CD4-positive, alpha-beta T cell (primary cell): ENCODE data around the gene NMRK2. TPM values are rescaled to one million over a fixed set of nuclear protein-coding genes. Genes with fewer than 3 reads are reported as not detected.

Experiments used
- ATAC-seq: fragments of 200-7000 bp; cut with Tn5 transposase; one replicate; pipeline ENCODE4 v1.10.0; 2022; ENCODE audit warnings: mild to moderate bottlenecking; ENCODE audit not compliant: poor library complexity
- CTCF ChIA-PET: fragments of 350-600 bp; sonication (Branson Sonifier 250); formaldehyde crosslinking; loops from one replicate; lab custom pipeline; 2021; ENCODE audit warnings: antibody characterized with exemption, inconsistent platforms; lab: Charles Lee
- POLR2A ChIA-PET: fragments of 350-600 bp; sonication (Branson Sonifier 250); formaldehyde crosslinking; loops from one replicate; lab custom pipeline; 2021; ENCODE audit warnings: antibody characterized with exemption, inconsistent platforms; lab: Charles Lee
- DNase-seq, 14 experiments: peaks; one replicate each; pipeline ENCODE4 v3.0.0-alpha.2; 2013 to 2020; ENCODE audit warnings: mixed read lengths in 2 of 14
- H3K27ac ChIP-seq, 2 donors: one replicate each; pipeline versions ENCODE4 v1.5.1 to v1.7.0; 2013; ENCODE audit warnings: low read length in 2 of 2, low read depth in 1 of 2, mild to moderate bottlenecking in 1 of 2
- H3K27me3 ChIP-seq, 2 experiments: 1 replicate in 1 of 2; 2 replicates in 1 of 2; pipeline versions ENCODE4 v1.6.1 to v1.7.0; 2013; ENCODE audit warnings: low read length in 2 of 2, control low read depth in 1 of 2, mild to moderate bottlenecking in 1 of 2, moderate library complexity in 1 of 2; ENCODE audit not compliant: insufficient read depth in 2 of 2, control insufficient read depth in 1 of 2
- H3K36me3 ChIP-seq: one replicate; pipeline ENCODE4 v1.6.1; 2013; ENCODE audit warnings: low read length, control low read depth; ENCODE audit not compliant: insufficient read depth
- H3K4me1 ChIP-seq: one replicate; pipeline ENCODE4 v1.6.1; 2013; ENCODE audit warnings: low read length, control low read depth; ENCODE audit not compliant: insufficient read depth
- H3K4me3 ChIP-seq: one replicate; pipeline ENCODE4 v1.5.1; 2013; ENCODE audit warnings: mild to moderate bottlenecking, low read length, moderate library complexity
- H3K9me3 ChIP-seq, 2 experiments: 1 replicate in 1 of 2; 2 replicates in 1 of 2; pipeline versions ENCODE4 v1.6.1 to v1.7.0; 2013; ENCODE audit warnings: low read length in 2 of 2, mild to moderate bottlenecking in 2 of 2, control low read depth in 1 of 2, moderate library complexity in 1 of 2; ENCODE audit not compliant: control insufficient read depth in 1 of 2, insufficient read depth in 1 of 2
- H3K27ac Mint-ChIP-seq: one replicate; pipeline ENCODE4 v1.8.0; 2020; ENCODE audit warnings: mixed read lengths
- H3K27me3 Mint-ChIP-seq: one replicate; pipeline ENCODE4 v1.8.0; 2021; ENCODE audit warnings: mixed read lengths
- H3K36me3 Mint-ChIP-seq: one replicate; pipeline ENCODE4 v1.8.0; 2021; ENCODE audit warnings: low read depth, mixed read lengths
- H3K4me1 Mint-ChIP-seq: one replicate; pipeline ENCODE4 v1.8.0; 2021; ENCODE audit warnings: low read depth, mixed read lengths
- H3K4me3 Mint-ChIP-seq: one replicate; pipeline ENCODE4 v1.8.0; 2020; ENCODE audit warnings: mild to moderate bottlenecking, mixed read lengths
- H3K9me3 Mint-ChIP-seq: one replicate; pipeline ENCODE4 v1.8.0; 2020; ENCODE audit warnings: mixed read lengths
- intact Hi-C, 2 experiments: fragments of 100-400 bp; cut with DNase I in 1 of 2; cut with micrococcal nuclease in 1 of 2; formaldehyde crosslinking; loops; one replicate each; pipeline versions ENCODE4 v1.15.1 to v1.9.0; 2023 to 2025; cut with DNase I, micrococcal nuclease
- total RNA-seq, 174 experiments: library from RNA in 2 of 174; stranded (reverse) in 2 of 174; gene quantifications; one replicate each; pipeline ENCODE4 v1.2.3 and lab custom pipeline; 2021 to 2026
- TF ChIP-seq, protein P1 (sequence below): fragments of 200-600 bp; IDR thresholded peaks from one replicate; pipeline ENCODE4 v1.8.0; 2022; ENCODE audit warnings: antibody characterized with exemption, mild to moderate bottlenecking

The NMRK2 gene
- total RNA-seq, 2 experiments from 2014 or later: not detected

DNA sequence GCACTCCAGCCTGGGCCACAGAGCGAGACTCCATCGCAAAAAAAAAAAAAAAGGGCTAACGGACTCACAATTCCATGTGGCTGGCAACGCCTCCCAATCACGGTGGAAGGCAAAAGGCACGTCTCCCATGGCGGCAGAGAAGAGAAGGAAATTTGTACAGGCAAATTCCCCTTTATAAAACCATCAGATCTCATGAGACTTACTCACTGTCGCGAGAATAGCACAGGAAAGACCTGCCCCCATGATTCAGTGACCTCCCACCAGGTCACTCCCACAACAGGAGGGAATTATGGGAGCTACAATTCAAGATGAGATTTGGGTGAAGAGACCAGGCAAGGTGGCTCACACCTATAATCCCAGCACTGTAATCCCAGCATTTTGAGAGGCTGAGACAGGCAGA lies 18.7 kb upstream of the NMRK2 start:
- ChIA-PET CTCF (no interaction called here), POLR2A (no interaction called here)
- Histone ChIP-seq H3K4me1 (no peaks in the 10 kb centered on the region), H3K27ac (no peak overlapping the region), H3K36me3 (no peaks in the 10 kb centered on the region), H3K27me3 (no peaks in the 10 kb centered on the region), H3K9me3 (peaks cover 5 to 27% of the 10 kb centered on the region in 2 experiments), H3K4me3 (no peak overlapping the region)
- no peaks in the 10 kb centered on the region for H3K4me1 Mint-ChIP-seq
- peaks cover 3% of the 10 kb centered on the region for H3K27me3 Mint-ChIP-seq
- intact Hi-C loops: no loop called here
- DNase-seq (no peak), ATAC-seq (no peak)
- no peaks in the 10 kb centered on the region for H3K36me3 Mint-ChIP-seq
- no peak overlapping the region for H3K27ac Mint-ChIP-seq
- H3K4me3 Mint-ChIP-seq: no peak overlapping the region
- TF ChIP-seq, protein P1, sequence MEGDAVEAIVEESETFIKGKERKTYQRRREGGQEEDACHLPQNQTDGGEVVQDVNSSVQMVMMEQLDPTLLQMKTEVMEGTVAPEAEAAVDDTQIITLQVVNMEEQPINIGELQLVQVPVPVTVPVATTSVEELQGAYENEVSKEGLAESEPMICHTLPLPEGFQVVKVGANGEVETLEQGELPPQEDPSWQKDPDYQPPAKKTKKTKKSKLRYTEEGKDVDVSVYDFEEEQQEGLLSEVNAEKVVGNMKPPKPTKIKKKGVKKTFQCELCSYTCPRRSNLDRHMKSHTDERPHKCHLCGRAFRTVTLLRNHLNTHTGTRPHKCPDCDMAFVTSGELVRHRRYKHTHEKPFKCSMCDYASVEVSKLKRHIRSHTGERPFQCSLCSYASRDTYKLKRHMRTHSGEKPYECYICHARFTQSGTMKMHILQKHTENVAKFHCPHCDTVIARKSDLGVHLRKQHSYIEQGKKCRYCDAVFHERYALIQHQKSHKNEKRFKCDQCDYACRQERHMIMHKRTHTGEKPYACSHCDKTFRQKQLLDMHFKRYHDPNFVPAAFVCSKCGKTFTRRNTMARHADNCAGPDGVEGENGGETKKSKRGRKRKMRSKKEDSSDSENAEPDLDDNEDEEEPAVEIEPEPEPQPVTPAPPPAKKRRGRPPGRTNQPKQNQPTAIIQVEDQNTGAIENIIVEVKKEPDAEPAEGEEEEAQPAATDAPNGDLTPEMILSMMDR: no peak
- H3K9me3 Mint-ChIP-seq: no peaks in the 10 kb centered on the region

DNA sequence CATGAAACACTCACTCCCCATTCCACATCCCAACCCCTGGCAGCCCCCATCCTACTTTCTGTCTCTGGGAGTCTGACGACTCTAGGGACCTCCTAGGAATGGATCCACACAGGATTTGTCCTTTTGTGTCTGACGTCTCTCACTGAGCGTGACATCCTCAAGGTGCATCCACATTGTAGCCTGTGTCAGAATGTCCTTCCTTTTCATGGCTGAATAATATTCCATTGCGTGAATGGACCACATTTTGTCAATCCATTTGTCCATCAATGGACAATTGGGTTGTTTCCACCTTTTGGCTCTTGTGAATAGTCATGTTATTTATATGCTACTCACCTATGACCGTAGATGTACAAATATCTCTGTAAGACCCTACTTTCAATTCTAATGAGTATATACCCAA lies 16.8 kb upstream of the NMRK2 start:
- TF ChIP-seq, protein P1: no peak
- peaks cover 3% of the 10 kb centered on the region for H3K27me3 Mint-ChIP-seq
- Histone ChIP-seq H3K27me3 (no peaks in the 10 kb centered on the region), H3K36me3 (no peaks in the 10 kb centered on the region), H3K27ac (no peak overlapping the region), H3K4me3 (no peak overlapping the region), H3K9me3 (peaks cover 0 to 18% of the 10 kb centered on the region in 2 experiments), H3K4me1 (no peaks in the 10 kb centered on the region)
- DNase-seq (no peak), ATAC-seq (no peak)
- no peak overlapping the region for H3K27ac Mint-ChIP-seq
- H3K4me1 Mint-ChIP-seq: no peaks in the 10 kb centered on the region
- intact Hi-C loops: no loop called here
- no peaks in the 10 kb centered on the region for H3K9me3 Mint-ChIP-seq
- H3K4me3 Mint-ChIP-seq: no peak overlapping the region
- ChIA-PET CTCF (no interaction called here), POLR2A (no interaction called here)
- H3K36me3 Mint-ChIP-seq: no peaks in the 10 kb centered on the region

DNA sequence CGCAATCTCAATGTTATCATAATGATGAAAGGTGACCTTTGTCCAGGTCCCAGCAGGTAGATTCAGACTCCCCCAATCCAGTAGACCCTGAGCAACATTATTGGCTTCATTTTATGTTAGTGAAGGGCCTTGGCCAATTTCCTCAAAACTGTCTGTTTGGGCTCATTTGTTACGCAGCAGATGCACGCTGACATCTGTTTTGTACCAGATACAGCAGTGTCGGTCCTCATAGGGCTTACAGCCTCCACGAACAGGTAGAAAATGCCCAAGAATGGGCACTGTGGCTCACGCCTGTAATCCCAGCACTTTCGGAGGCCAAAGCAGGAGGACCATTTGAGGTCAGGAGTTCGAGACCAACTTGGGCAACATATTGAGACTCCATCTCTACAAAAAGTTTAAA lies 13.1 kb upstream of the NMRK2 start:
- Mint-ChIP-seq H3K36me3 (no peaks in the 10 kb centered on the region), H3K27me3 (peaks cover 3% of the 10 kb centered on the region), H3K4me3 (no peak overlapping the region), H3K27ac (no peak overlapping the region), H3K9me3 (peaks cover 10% of the 10 kb centered on the region), H3K4me1 (no peaks in the 10 kb centered on the region)
- ATAC-seq: no peak
- H3K4me1 ChIP-seq: no peaks in the 10 kb centered on the region
- intact Hi-C loops: no loop called here
- H3K4me3 ChIP-seq: no peak overlapping the region
- H3K36me3 ChIP-seq: no peaks in the 10 kb centered on the region
- ChIA-PET POLR2A (no interaction called here), CTCF (no interaction called here)
- TF ChIP-seq, protein P1: no peak
- H3K27ac ChIP-seq: no peak overlapping the region
- peaks cover 9 to 45% of the 10 kb centered on the region in 2 experiments for H3K9me3 ChIP-seq
- H3K27me3 ChIP-seq: no peaks in the 10 kb centered on the region
- no peak for DNase-seq
